Left lung (tissue), 10 donors: Measurements from ENCODE around the gene EFCC1. TPM values are rescaled to one million over a fixed set of nuclear protein-coding genes. Genes with fewer than 3 reads are reported as not detected.

Experiments
- ATAC-seq: fragments of 200-7000 bp; cut with Tn5 transposase; one replicate; pipeline ENCODE4 v1.9.1; 2020; ENCODE audit warnings: moderate library complexity
- DNase-seq, 4 donors: peaks; one replicate each; pipeline ENCODE4 v3.0.0-alpha.2; 2013 to 2020
- H3K27ac ChIP-seq, 2 donors: fragments of 200-600 bp; sonication (generic) in 1 of 2; one replicate each; pipeline versions ENCODE4 v1.5.0 to v1.8.0; 2020 to 2021
- H3K27me3 ChIP-seq, 2 donors: fragments of 200-600 bp; sonication (generic) in 1 of 2; one replicate each; pipeline versions ENCODE4 v1.5.0 to v1.8.0; 2020 to 2021
- H3K36me3 ChIP-seq, 2 donors: fragments of 200-600 bp; sonication (generic) in 1 of 2; one replicate each; pipeline versions ENCODE4 v1.5.0 to v1.8.0; 2020 to 2021
- H3K4me1 ChIP-seq, 2 donors: fragments of 200-600 bp; one replicate each; pipeline ENCODE4 v1.8.0; 2021
- H3K4me3 ChIP-seq, 2 donors: fragments of 200-600 bp; sonication (generic) in 1 of 2; one replicate each; pipeline versions ENCODE4 v1.5.0 to v1.8.0; 2020 to 2021; ENCODE audit warnings: mild to moderate bottlenecking in 1 of 2
- H3K9me3 ChIP-seq, 2 donors: fragments of 200-600 bp; sonication (generic) in 1 of 2; one replicate each; pipeline versions ENCODE4 v1.5.0 to v1.8.0; 2020 to 2021
- intact Hi-C, 2 donors: fragments of 100-400 bp; cut with DNase I; formaldehyde crosslinking; loops; one replicate each; pipeline versions ENCODE4 v1.11.2 to v1.14.2; 2022
- polyA plus RNA-seq, 6 donors: library from polyadenylated mRNA; unstranded; fragments of 120-200 nt; gene quantifications; one replicate each; pipeline ENCODE4 v1.2.1, GENCODE V29; 2013; ENCODE audit not compliant: insufficient read length in 6 of 6
- total RNA-seq, 2 donors: library from RNA; stranded (reverse); fragmentation: NEBNext Ultra II Directional; extraction: Animal tissue kit (Norgen Biotek cat#: 25700); gene quantifications; one replicate each; pipeline ENCODE4 v1.2.1, GENCODE V29; 2021
- TF ChIP-seq, protein P1 (sequence below), 2 donors: fragments of 200-600 bp; sonication (generic) in 1 of 2; IDR thresholded peaks; one replicate each; pipeline versions ENCODE4 v1.5.0 to v1.8.0; 2021; ENCODE audit warnings: antibody characterized with exemption in 2 of 2
- donor health status: DM: no; HTN: yes; CAD: no.
- donor health status: DM: no; HTN: no; CAD: no.

Gene EFCC1
- total and polyA plus RNA-seq, 8 donors = 2.7 to 16.8 (median 12.9) TPM

GRCh38 chr3:128988286-128988685 is 12.8 kb upstream of the EFCC1 start:
- H3K9me3 ChIP-seq = no peaks in the 10 kb centered on the region
- H3K4me1 ChIP-seq = peaks cover 0 to 5% of the 10 kb centered on the region in 2 donors
- DNase-seq (no peak), ATAC-seq (no peak)
- H3K27ac ChIP-seq = no peak overlapping the region
- H3K27me3 ChIP-seq = no peaks in the 10 kb centered on the region
- no peaks in the 10 kb centered on the region for H3K36me3 ChIP-seq
- TF ChIP-seq, protein P1, sequence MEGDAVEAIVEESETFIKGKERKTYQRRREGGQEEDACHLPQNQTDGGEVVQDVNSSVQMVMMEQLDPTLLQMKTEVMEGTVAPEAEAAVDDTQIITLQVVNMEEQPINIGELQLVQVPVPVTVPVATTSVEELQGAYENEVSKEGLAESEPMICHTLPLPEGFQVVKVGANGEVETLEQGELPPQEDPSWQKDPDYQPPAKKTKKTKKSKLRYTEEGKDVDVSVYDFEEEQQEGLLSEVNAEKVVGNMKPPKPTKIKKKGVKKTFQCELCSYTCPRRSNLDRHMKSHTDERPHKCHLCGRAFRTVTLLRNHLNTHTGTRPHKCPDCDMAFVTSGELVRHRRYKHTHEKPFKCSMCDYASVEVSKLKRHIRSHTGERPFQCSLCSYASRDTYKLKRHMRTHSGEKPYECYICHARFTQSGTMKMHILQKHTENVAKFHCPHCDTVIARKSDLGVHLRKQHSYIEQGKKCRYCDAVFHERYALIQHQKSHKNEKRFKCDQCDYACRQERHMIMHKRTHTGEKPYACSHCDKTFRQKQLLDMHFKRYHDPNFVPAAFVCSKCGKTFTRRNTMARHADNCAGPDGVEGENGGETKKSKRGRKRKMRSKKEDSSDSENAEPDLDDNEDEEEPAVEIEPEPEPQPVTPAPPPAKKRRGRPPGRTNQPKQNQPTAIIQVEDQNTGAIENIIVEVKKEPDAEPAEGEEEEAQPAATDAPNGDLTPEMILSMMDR (IDR thresholded peaks at IDR 0.05) = no peak
- intact Hi-C loops = no loop called here
- H3K4me3 ChIP-seq = no peak overlapping the region

- Histone ChIP-seq H3K27me3 (no peaks in the 10 kb centered on the region), H3K9me3 (no peaks in the 10 kb centered on the region), H3K4me3 (no peak overlapping the region), H3K4me1 (peaks cover 3 to 18% of the 10 kb centered on the region in 2 donors), H3K36me3 (no peaks in the 10 kb centered on the region), H3K27ac (peak overlapping the region in 1 of 2 donors; percentile 87)
- DNase-seq (peak in 2 of 4 donors; percentile 57 to 72), ATAC-seq (no peak)
- TF ChIP-seq, protein P1 (IDR thresholded peaks at IDR 0.05) = no peak
- intact Hi-C loops = no loop called here
These were observed 9.7 kb upstream of the EFCC1 start for GRCh38 chr3:128991355-128991895.

DNA sequence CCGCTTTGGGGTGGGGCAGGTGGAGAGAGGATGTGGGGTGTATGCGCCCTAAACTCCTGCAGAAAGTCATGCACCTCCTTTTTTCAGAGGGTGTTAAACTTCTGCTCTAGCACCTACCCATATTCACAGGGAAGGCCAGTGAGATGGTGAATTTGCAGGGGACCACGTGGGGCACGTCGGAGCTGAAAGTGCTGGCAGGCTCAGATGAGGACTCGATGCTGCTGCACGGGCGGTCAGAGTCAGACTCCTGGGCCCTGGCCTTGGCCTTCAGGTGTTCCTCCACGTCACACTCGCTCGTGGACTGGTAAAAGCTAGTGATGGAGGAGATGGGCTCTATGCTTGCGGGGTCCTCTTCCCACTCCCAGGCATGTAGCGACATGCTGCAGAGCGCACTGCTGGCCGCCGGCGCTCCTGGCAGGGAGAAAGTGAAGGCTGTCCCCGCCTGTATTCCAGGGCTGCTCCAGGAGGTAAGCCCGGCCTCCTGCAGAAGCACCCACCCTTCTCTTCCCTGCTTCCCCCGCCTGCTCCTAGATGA is 8.1 kb upstream of the EFCC1 start:
- no peaks in the 10 kb centered on the region for H3K9me3 ChIP-seq
- ATAC-seq = peak; percentile 30
- H3K4me1 ChIP-seq = peaks cover 3 to 18% of the 10 kb centered on the region in 2 donors
- H3K36me3 ChIP-seq = no peaks in the 10 kb centered on the region
- H3K27me3 ChIP-seq = no peaks in the 10 kb centered on the region
- intact Hi-C loops = no loop called here
- TF ChIP-seq, protein P1 (IDR thresholded peaks at IDR 0.05) = no peak
- no peak for DNase-seq
- H3K27ac ChIP-seq = no peak overlapping the region
- peak overlapping the region in 1 of 2 donors; percentile 44 for H3K4me3 ChIP-seq

- peak within 1 kb of the TSS in 1 of 2 donors; percentile 41 for H3K27ac ChIP-seq
- TF ChIP-seq, protein P1 (IDR thresholded peaks at IDR 0.05) = no peak
These were observed 7.5 kb upstream of the EFCC1 start, which contains the start of gene CFAP92 for GRCh38 chr3:128993461-128994172. Gene CFAP92, minus strand, starts transcription at chr3:128994076. Its CDS starts 772 bp downstream, at chr3:128993304.

DNA sequence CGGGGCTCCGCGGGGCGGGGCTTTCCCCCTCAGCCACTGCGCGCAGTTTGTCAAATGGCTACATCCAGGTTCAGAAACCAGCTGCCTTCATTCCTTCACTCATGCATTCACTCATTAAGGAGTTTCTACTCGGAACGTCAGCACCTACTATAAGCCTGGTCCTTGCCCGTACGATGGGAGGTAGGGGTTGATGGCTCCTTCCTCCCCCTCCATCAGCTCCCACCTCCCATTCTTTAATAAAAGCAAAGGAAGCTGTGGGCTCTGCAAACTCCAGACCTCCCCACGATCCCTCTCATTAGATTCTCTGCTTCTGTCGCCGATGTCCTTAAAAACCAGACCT is 7.0 kb upstream of the EFCC1 start:
- H3K27ac ChIP-seq = peak overlapping the region in 1 of 2 donors; percentile 41
- peaks cover 3 to 18% of the 10 kb centered on the region in 2 donors for H3K4me1 ChIP-seq
- no peaks in the 10 kb centered on the region for H3K36me3 ChIP-seq
- intact Hi-C loops = no loop called here
- H3K9me3 ChIP-seq = no peaks in the 10 kb centered on the region
- peak overlapping the region; percentile 42 to 44 for H3K4me3 ChIP-seq
- ATAC-seq (no peak), DNase-seq (no peak)
- peaks cover 0 to 4% of the 10 kb centered on the region in 2 donors for H3K27me3 ChIP-seq
- TF ChIP-seq, protein P1 (IDR thresholded peaks at IDR 0.05) = no peak

More at GRCh38 chr3:128993461-128994172, 7.5 kb upstream of the EFCC1 start, which contains the start of gene CFAP92:
- Histone ChIP-seq H3K4me3 (peak within 1 kb of the TSS; percentile 42 to 44), H3K36me3 (no peaks in the 10 kb centered on the region), H3K9me3 (no peaks in the 10 kb centered on the region), H3K27me3 (no peaks in the 10 kb centered on the region), H3K4me1 (peaks cover 3 to 18% of the 10 kb centered on the region in 2 donors)
- ATAC-seq = peak; percentile 100
- DNase-seq = peak; percentile 78 to 98 (median 92)
- intact Hi-C loops = no loop called here
